Astrocyte of the cerebellum (primary cell): ENCODE data around the gene MKNK1.

ENCODE experiments used
- DNase-seq: peaks from one replicate; pipeline ENCODE4 v3.0.0-alpha.2; 2011; ENCODE audit warnings: low read depth
- H3K4me3 ChIP-seq: 2 replicates; pipeline ENCODE4 v1.5.1; 2011; ENCODE audit warnings: mild to moderate bottlenecking, low read depth, low read length, moderate library complexity
- in situ Hi-C: cut with HindIII; loops from 2 replicates; pipeline ENCODE4 v1.10.0; 2017; ENCODE audit warnings: low sequenced_read_pairs
- TF ChIP-seq, protein P1 (sequence below): IDR thresholded peaks from 2 replicates; pipeline ENCODE4 v1.5.1; 2012; ENCODE audit warnings: low read length, low read depth, moderate library complexity, mild to moderate bottlenecking; ENCODE audit errors: missing control alignments

Gene MKNK1

GRCh38 chr1:46637444-46638083 is 33.5 kb upstream of the MKNK1 start:
- in situ Hi-C loops: no loop called here

DNA sequence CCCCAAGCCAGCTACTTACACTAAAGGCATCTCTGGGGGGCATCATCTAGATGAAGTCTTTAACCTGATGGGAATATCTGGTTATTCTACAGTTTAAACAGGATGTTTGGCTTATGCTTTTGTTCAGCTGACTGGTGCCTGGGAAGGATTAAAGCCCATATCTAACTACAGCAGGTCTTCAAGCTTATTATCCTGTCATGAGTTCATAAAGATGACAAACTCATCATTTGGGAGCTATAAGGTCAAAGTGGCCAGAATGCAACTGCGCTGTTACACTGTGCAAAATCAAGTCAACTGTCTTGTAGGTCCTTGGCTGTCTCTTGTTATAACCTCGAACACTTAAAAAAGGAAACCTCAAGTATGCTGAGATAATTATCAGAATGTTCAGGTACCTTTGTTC is 31.1 kb upstream of the MKNK1 start:
- no peak overlapping the region for H3K4me3 ChIP-seq
- in situ Hi-C loops: no loop called here
- TF ChIP-seq, protein P1, sequence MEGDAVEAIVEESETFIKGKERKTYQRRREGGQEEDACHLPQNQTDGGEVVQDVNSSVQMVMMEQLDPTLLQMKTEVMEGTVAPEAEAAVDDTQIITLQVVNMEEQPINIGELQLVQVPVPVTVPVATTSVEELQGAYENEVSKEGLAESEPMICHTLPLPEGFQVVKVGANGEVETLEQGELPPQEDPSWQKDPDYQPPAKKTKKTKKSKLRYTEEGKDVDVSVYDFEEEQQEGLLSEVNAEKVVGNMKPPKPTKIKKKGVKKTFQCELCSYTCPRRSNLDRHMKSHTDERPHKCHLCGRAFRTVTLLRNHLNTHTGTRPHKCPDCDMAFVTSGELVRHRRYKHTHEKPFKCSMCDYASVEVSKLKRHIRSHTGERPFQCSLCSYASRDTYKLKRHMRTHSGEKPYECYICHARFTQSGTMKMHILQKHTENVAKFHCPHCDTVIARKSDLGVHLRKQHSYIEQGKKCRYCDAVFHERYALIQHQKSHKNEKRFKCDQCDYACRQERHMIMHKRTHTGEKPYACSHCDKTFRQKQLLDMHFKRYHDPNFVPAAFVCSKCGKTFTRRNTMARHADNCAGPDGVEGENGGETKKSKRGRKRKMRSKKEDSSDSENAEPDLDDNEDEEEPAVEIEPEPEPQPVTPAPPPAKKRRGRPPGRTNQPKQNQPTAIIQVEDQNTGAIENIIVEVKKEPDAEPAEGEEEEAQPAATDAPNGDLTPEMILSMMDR: no peak

More at GRCh38 chr1:46637444-46638083, 33.5 kb upstream of the MKNK1 start:
- DNase-seq: no peak
- no peak overlapping the region for H3K4me3 ChIP-seq
- TF ChIP-seq, protein P1: no peak

GRCh38 chr1:46630719-46631118 is 26.7 kb upstream of the MKNK1 start:
- H3K4me3 ChIP-seq: no peak overlapping the region
- in situ Hi-C loops: no loop called here
- TF ChIP-seq, protein P1: no peak
- no peak for DNase-seq

More for the DNA sequence above, 31.1 kb upstream of the MKNK1 start:
- no peak for DNase-seq

DNA sequence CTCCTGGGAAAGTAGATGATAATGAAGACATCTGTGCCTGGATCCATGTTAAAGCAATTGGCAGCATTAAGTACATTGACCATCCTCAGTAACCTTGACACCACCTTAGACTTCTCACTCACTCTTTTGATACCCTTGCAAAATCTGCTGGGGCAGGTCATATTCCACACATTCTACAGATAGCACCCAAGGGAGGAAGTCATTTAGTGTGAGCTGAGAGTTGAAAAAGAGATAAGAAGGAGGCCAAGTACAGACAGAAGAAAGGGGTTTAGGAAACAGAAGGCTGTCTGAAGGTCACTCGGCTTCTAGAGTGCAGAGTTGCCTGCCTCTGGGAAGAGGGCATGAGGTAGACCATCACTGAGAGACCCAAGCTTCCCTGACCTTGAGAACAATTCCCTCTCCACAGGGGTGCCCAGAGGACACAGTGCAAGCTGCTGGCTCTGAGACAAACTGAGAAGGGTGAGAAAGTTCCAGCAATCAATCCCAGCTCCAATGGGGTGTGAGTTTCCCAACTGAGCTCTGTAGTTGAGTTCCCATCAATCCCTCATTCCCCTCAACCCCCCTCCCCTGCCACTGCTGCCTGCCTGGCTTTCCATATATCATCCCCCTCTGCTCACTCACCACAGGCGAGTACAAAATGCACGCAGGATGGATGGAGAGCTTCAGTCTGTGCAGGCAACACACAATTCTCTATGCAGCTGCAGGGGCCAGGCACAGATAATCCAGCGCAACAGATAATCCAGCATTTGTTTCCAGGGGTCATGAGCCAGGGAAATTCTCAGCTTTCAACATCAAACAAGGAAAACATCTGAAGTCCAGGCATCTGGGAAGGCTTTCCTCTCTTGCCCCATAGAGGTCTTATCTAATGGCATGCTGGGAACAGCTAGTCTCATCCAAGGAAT is 19.9 kb upstream of the MKNK1 start:
- TF ChIP-seq, protein P1: no peak
- in situ Hi-C loops: no loop called here
- H3K4me3 ChIP-seq: no peak overlapping the region
- DNase-seq: no peak

DNA sequence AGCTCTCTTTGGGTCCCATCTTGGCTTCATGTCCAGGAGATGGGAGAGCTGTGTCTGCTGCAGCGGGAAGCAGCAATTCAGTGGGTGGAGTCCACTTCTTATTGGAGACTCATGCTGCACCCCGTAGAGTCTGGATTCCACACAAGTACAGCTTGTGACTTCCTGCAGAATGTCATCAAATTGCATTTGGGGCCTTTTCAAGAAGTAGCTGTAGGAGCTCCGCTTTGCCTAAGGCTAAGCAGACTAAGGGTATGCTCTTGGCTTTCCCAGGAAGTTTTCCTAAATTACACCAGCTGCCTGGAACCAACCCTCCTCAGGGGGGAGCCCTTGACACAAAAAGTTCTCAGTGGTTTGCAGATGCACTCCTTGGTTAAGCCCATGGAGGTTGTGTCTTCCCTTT is 18.3 kb upstream of the MKNK1 start:
- no peak for DNase-seq

DNA sequence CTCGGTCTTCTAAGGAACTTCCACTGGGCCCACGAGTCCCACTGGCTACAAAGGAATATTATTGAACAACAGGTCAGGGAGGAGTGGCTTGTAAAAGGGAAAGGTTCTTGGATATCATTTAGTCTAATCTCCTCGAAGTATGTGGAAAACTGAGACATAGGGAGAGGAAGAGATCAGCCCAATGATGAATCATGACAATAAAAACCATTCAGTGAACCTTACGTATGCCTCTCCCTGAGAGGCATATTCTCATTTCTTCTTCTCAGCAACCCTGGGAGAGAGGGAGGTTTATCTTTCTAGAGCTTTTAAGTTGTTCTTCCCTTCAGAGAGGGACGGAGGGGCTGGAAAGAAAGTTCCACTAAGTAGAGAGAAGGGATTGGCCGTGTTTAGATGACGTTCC is 17.9 kb upstream of the MKNK1 start:
- H3K4me3 ChIP-seq: no peak overlapping the region
- DNase-seq: no peak
- TF ChIP-seq, protein P1: no peak
- in situ Hi-C loops: no loop called here

More for the DNA sequence above, 18.3 kb upstream of the MKNK1 start:
- in situ Hi-C loops: no loop called here
- TF ChIP-seq, protein P1: peak; percentile 43
- H3K4me3 ChIP-seq: no peak overlapping the region
